Gastrocnemius medialis (tissue), 4 donors: ENCODE measurements around the gene PLN.

Source experiments
- POLR2A ChIP-seq, 2 donors: fragments of 450-650 bp; IDR thresholded peaks; one replicate each; pipeline ENCODE4 v1.6.1; 2017; ENCODE audit warnings: antibody characterized with exemption in 2 of 2, mild to moderate bottlenecking in 2 of 2, moderate library complexity in 2 of 2
- TF ChIP-seq, protein P1 (sequence below), 5 experiments: fragments of 450-650 bp in 3 of 5; fragments of 200-600 bp in 2 of 5; sonication (generic) in 2 of 5; IDR thresholded peaks in 4 of 5; conservative IDR thresholded peaks in 1 of 5; 1 replicate in 4 of 5; 2 replicates in 1 of 5; pipeline ENCODE4 v1.5.1; 2016 to 2019; ENCODE audit warnings: antibody characterized with exemption in 5 of 5, mild to moderate bottlenecking in 3 of 5, moderate library complexity in 3 of 5

DNA sequence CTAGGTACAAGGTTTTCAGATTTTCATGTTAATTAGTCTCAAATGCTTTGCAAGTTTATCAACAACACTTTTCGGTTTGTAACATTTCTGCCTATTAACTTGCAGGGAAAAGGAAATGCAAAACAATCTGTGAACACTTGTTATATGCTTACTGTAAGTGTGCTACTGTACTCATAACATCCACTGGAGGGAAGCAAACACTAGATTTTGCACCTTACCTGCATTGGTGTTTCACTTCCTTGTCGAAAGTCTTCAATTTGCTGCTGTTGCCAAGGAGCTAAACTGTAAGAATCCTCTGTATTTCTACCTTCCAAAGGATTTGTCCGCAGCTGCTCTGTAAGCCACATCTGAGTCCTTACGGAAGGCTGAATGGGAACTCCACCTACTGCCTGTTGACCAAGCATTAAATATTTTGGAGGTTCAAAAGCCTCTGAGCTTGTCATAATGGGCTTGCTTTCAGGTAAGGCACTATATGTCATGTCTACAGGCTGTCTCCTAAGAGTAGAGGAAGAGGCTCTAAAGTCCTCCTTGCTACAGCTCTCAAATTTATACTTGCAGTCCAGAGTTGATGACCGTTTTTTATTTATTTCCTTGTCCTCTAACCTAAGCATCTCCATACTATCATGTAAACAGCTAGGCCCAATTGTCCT, 17.3 kb downstream of the PLN start:
- TF ChIP-seq, protein P1, sequence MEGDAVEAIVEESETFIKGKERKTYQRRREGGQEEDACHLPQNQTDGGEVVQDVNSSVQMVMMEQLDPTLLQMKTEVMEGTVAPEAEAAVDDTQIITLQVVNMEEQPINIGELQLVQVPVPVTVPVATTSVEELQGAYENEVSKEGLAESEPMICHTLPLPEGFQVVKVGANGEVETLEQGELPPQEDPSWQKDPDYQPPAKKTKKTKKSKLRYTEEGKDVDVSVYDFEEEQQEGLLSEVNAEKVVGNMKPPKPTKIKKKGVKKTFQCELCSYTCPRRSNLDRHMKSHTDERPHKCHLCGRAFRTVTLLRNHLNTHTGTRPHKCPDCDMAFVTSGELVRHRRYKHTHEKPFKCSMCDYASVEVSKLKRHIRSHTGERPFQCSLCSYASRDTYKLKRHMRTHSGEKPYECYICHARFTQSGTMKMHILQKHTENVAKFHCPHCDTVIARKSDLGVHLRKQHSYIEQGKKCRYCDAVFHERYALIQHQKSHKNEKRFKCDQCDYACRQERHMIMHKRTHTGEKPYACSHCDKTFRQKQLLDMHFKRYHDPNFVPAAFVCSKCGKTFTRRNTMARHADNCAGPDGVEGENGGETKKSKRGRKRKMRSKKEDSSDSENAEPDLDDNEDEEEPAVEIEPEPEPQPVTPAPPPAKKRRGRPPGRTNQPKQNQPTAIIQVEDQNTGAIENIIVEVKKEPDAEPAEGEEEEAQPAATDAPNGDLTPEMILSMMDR (IDR thresholded peaks at IDR 0.05 in 4 of 5, conservative IDR thresholded peaks at IDR 0.05 in 1 of 5), result peak in 4 of 5 experiments; percentile 33 to 48 (median 45)
- TF ChIP-seq POLR2A (IDR thresholded peaks at IDR 0.05), result no peak
